A673 (cell line): Measurements from ENCODE around the gene PRLR. TPM values are rescaled to one million over a fixed set of nuclear protein-coding genes. Genes with fewer than 3 reads are reported as not detected.

Source experiments
- BruUV-seq: library from RNA; stranded (reverse); fragments of 400-500 nt; replicated peaks from 2 replicates; lab custom pipeline; 2021; lab: Mats Ljungman, UMichigan
- CTCF ChIA-PET: fragments of 300-600 bp; sonication (Branson Sonifier 250); formaldehyde crosslinking; loops from one replicate; lab custom pipeline; 2022; ENCODE audit warnings: antibody characterized with exemption; lab: Charles Lee
- POLR2A ChIA-PET: fragments of 300-600 bp; sonication (Branson Sonifier 250); formaldehyde crosslinking; loops from one replicate; lab custom pipeline; 2022; ENCODE audit warnings: antibody characterized with exemption; ENCODE audit not compliant: low non-redundant PET; lab: Charles Lee
- DNase-seq: peaks from one replicate; pipeline ENCODE4 v3.0.0-alpha.2; 2015; ENCODE audit warnings: low spot score
- H3K27ac ChIP-seq: fragments of 200-600 bp; sonication (generic); 2 replicates; pipeline ENCODE4 v1.5.1; 2016; ENCODE audit warnings: mixed run types, low read depth, mild to moderate bottlenecking, mixed read lengths, antibody characterized with exemption, low read length; ENCODE audit not compliant: poor library complexity, severe bottlenecking
- H3K27me3 ChIP-seq: fragments of 200-600 bp; sonication (generic); replicated peaks from 2 replicates; pipeline ENCODE4 v1.6.1; 2017; ENCODE audit warnings: mixed run types, low read depth, mild to moderate bottlenecking, mixed read lengths, antibody characterized with exemption, low read length; ENCODE audit not compliant: insufficient read depth, poor library complexity
- H3K36me3 ChIP-seq: fragments of 200-600 bp; sonication (generic); 2 replicates; pipeline ENCODE4 v1.6.1; 2016; ENCODE audit warnings: mixed run types, mild to moderate bottlenecking, mixed read lengths, antibody characterized with exemption, low read length; ENCODE audit not compliant: insufficient read depth, poor library complexity, severe bottlenecking
- H3K4me1 ChIP-seq: fragments of 200-600 bp; sonication (generic); 2 replicates; pipeline ENCODE4 v1.6.1; 2017; ENCODE audit warnings: mixed run types, mild to moderate bottlenecking, mixed read lengths, antibody characterized with exemption, low read length; ENCODE audit not compliant: insufficient read depth, poor library complexity, severe bottlenecking
- H3K4me3 ChIP-seq: fragments of 200-600 bp; sonication (generic); 2 replicates; pipeline ENCODE4 v1.5.1; 2016; ENCODE audit warnings: low read depth, mixed run types, mild to moderate bottlenecking, mixed read lengths, low read length; ENCODE audit not compliant: poor library complexity, severe bottlenecking
- H3K9me3 ChIP-seq: fragments of 200-600 bp; sonication (generic); 2 replicates; pipeline ENCODE4 v1.6.1; 2016; ENCODE audit warnings: mixed run types, low read depth, mild to moderate bottlenecking, mixed read lengths, antibody characterized with exemption, low read length; ENCODE audit not compliant: poor library complexity, severe bottlenecking
- CTCF ChIP-seq: fragments of 300-800, 200-600 bp; sonication (generic); conservative IDR thresholded peaks from 2 replicates; pipeline ENCODE4 v1.5.1; 2017; ENCODE audit warnings: low read depth, mild to moderate bottlenecking, antibody characterized with exemption, low read length, moderate library complexity, mixed read lengths
- EZH2 ChIP-seq: fragments of 200-600 bp; sonication (generic); IDR thresholded peaks from 2 replicates; pipeline ENCODE4 v1.6.1; 2017; ENCODE audit warnings: borderline replicate concordance, low read depth, mild to moderate bottlenecking, mixed read lengths, antibody characterized with exemption, low read length; ENCODE audit not compliant: poor library complexity, severe bottlenecking
- intact Hi-C: fragments of 100-400 bp; cut with micrococcal nuclease; formaldehyde crosslinking; loops from one replicate; pipeline ENCODE4 v1.10.0; 2022; ENCODE audit not compliant: unreplicated experiment
- total RNA-seq: library from RNA; stranded (reverse); gene quantifications from 2 replicates; pipeline ENCODE4 v1.2.3, GENCODE V29; 2021

Gene PRLR
- total RNA-seq, 1 experiment from 2014 or later = not detected

DNA sequence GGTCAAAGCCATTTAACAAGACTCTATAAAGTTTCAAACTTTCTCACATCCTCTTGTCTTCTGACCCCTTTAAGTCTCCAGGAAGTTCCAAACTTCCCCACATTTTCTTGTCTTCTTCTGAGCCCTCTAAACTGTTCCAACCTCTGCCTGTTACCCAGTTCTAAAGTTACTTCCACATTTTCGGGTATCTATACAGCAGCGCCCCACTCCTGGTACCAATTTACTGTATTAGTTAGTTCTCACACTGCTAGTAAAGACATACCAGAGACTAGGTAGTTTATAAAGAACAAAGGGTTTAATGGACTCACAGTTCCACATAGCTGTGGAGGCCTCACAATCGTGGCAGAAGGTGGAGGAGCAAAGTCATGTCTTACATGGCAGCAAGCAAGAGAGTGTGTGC lies 23.3 kb upstream of the PRLR start:
- intact Hi-C loops = no loop called here
- no peaks in the 10 kb centered on the region for H3K27me3 ChIP-seq
- DNase-seq = no peak
- no TSS peak for BruUV-seq
- H3K4me1 ChIP-seq = no peaks in the 10 kb centered on the region
- POLR2A ChIA-PET = no interaction called here
- no peak overlapping the region for H3K27ac ChIP-seq
- no peaks in the 10 kb centered on the region for H3K36me3 ChIP-seq
- TF ChIP-seq EZH2 (no peak), CTCF (no peak)
- CTCF ChIA-PET = no interaction called here
- H3K9me3 ChIP-seq = peaks cover 10% of the 10 kb centered on the region
- H3K4me3 ChIP-seq = no peak overlapping the region

DNA sequence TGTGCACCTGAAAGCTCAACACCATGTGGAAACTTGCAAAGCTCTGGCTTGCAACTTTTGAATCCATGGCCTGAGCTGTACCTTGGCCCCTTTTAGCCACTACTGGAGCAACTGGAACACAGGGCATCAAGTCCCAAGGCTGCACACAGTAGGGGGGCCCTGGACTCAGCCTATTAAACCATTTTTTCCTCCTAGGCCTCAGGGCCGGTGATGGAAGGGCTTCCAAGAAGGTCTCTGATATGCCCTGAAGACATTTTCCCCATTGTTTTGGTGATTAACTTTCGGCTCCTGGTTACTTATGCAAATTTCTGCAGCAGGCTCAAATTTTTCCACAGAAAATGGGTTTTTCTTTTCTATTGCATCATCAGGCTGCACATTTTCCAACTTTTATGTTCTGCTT lies 22.7 kb upstream of the PRLR start:
- intact Hi-C loops = no loop called here
- TF ChIP-seq CTCF = no peak
- H3K27me3 ChIP-seq = no peaks in the 10 kb centered on the region
- no peak overlapping the region for H3K27ac ChIP-seq
- ChIA-PET CTCF (no interaction called here), POLR2A (no interaction called here)
- H3K36me3 ChIP-seq = no peaks in the 10 kb centered on the region
- BruUV-seq = no TSS peak
- DNase-seq = no peak
- peaks cover 10% of the 10 kb centered on the region for H3K9me3 ChIP-seq
- no peaks in the 10 kb centered on the region for H3K4me1 ChIP-seq
- no peak overlapping the region for H3K4me3 ChIP-seq

- Histone ChIP-seq H3K4me3 (no peak overlapping the region), H3K36me3 (no peaks in the 10 kb centered on the region), H3K9me3 (peaks cover 10% of the 10 kb centered on the region), H3K4me1 (no peaks in the 10 kb centered on the region), H3K27me3 (no peaks in the 10 kb centered on the region), H3K27ac (no peak overlapping the region)
- intact Hi-C loops = no loop called here
- POLR2A ChIA-PET = no interaction called here
- TF ChIP-seq EZH2 (no peak), CTCF (no peak)
- BruUV-seq = no TSS peak
- CTCF ChIA-PET = no interaction called here
- DNase-seq = no peak
These were observed 18.8 kb upstream of the PRLR start for GRCh38 chr5:35248843-35249780.
